Stimulated activated CD8-positive, alpha-beta memory T cell treated with anti-CD3 and anti-CD28 coated beads, Interleukin-4, amount 100 ng/mL, for 1 hour (primary cell): ENCODE results near the gene FMNL1.
"Not testable (repeated sequence)": the region's sequence is repeated elsewhere in the genome, so short reads cannot be mapped to it uniquely, and the experiment has no call there.

Experiments
- DNase-seq, 2 donors: peaks; one replicate each; pipeline ENCODE4 v3.0.0-alpha.2; 2020; ENCODE audit warnings: low read depth in 2 of 2, low spot score in 1 of 2

FMNL1 gene

GRCh38 chr17:45221081-45222013 is at the start of gene FMNL1:
Gene FMNL1, plus strand, starts transcription at chr17:45221885. Its CDS starts 240 bp downstream, at chr17:45222125.
- no peak for DNase-seq

GRCh38 chr17:45172232-45172540 is 49.5 kb upstream of the FMNL1 start:
- DNase-seq = no peak

- no peak for DNase-seq
Measured at GRCh38 chr17:45172541-45173286, 49.0 kb upstream of the FMNL1 start.

GRCh38 chr17:45175759-45176115 is 45.9 kb upstream of the FMNL1 start:
- no peak for DNase-seq

- DNase-seq = no peak
Measured at GRCh38 chr17:45177563-45177962, 44.1 kb upstream of the FMNL1 start.

- DNase-seq = no peak
Measured at GRCh38 chr17:45184144-45184543, 37.5 kb upstream of the FMNL1 start.

GRCh38 chr17:45186801-45187354 is 34.8 kb upstream of the FMNL1 start:
- DNase-seq = no peak

- no peak for DNase-seq
Measured at GRCh38 chr17:45189009-45189408, 32.7 kb upstream of the FMNL1 start.

- no peak for DNase-seq
Measured at GRCh38 chr17:45190503-45191255, 31.0 kb upstream of the FMNL1 start.

- no peak for DNase-seq
Measured at GRCh38 chr17:45195424-45195823, 26.3 kb upstream of the FMNL1 start.

GRCh38 chr17:45197108-45197507 is 24.6 kb upstream of the FMNL1 start:
- no peak for DNase-seq

GRCh38 chr17:45197555-45198334 is 23.9 kb upstream of the FMNL1 start:
- peak; percentile 68 to 75 for DNase-seq

GRCh38 chr17:45200701-45201100 is 21.0 kb upstream of the FMNL1 start:
- DNase-seq = no peak

- no peak for DNase-seq
Measured at GRCh38 chr17:45201457-45201856, 20.2 kb upstream of the FMNL1 start.

- not testable (repeated sequence) for DNase-seq
Measured at GRCh38 chr17:45201880-45202279, 19.8 kb upstream of the FMNL1 start.

- DNase-seq = peak; percentile 85 to 91
Measured at GRCh38 chr17:45218895-45219661, 2.6 kb upstream of the FMNL1 start.

- DNase-seq = no peak
Measured at GRCh38 chr17:45220079-45220478, 1.6 kb upstream of the FMNL1 start.

GRCh38 chr17:45222014-45222288 is 266 bp downstream of the FMNL1 start:
- DNase-seq = no peak

- no peak for DNase-seq
Measured at GRCh38 chr17:45222289-45222995, 757 bp downstream of the FMNL1 start.
